ENCODE results near the gene FAM83D.

DNA sequence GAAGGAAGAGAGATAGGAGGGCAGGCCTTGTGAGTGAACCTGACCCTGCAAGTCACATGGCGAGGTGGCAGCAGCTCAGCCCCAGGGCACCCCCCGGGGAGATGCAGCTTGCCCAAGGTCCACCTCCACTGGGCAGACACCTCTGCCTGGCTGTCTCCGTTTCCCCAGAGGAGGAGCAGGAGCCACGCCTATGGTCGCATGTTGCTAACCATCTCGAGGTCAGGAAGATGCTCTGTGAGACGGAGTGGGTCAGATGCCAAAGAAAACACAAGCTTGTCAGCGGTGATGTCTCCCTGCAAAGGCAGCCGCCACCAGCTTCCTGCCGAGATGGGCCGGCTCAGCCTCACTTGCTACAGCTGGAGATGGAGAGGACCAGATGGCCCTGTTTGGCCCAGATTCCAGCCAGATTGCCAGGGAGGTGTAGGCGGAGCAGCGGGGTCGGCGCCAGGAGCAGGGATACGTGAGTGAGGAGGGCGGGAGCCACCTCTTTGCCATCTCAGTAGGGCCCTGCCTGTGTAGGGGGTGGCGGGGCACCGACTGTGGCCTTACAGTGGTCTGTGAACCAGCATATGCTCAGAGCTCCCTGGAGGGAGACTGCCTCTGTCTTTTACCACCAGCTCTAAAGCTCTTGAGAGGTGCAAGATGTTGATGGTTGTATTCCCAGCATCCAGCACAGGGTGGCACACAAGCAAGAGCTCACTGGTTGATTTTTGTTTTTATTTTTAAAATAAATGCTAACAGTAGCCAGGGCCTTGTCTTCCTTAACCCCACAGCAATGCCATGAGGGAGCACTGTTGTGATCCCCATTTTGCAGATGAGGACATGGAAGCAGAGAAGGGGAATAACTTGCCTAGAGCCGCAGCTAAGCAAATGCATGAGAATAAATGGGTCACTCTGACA, 42.9 kb upstream of the FAM83D start:
- TF ChIP-seq, protein P1, sequence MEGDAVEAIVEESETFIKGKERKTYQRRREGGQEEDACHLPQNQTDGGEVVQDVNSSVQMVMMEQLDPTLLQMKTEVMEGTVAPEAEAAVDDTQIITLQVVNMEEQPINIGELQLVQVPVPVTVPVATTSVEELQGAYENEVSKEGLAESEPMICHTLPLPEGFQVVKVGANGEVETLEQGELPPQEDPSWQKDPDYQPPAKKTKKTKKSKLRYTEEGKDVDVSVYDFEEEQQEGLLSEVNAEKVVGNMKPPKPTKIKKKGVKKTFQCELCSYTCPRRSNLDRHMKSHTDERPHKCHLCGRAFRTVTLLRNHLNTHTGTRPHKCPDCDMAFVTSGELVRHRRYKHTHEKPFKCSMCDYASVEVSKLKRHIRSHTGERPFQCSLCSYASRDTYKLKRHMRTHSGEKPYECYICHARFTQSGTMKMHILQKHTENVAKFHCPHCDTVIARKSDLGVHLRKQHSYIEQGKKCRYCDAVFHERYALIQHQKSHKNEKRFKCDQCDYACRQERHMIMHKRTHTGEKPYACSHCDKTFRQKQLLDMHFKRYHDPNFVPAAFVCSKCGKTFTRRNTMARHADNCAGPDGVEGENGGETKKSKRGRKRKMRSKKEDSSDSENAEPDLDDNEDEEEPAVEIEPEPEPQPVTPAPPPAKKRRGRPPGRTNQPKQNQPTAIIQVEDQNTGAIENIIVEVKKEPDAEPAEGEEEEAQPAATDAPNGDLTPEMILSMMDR (IDR thresholded peaks at IDR 0.05): no peak
- TF ChIP-seq, protein P2, sequence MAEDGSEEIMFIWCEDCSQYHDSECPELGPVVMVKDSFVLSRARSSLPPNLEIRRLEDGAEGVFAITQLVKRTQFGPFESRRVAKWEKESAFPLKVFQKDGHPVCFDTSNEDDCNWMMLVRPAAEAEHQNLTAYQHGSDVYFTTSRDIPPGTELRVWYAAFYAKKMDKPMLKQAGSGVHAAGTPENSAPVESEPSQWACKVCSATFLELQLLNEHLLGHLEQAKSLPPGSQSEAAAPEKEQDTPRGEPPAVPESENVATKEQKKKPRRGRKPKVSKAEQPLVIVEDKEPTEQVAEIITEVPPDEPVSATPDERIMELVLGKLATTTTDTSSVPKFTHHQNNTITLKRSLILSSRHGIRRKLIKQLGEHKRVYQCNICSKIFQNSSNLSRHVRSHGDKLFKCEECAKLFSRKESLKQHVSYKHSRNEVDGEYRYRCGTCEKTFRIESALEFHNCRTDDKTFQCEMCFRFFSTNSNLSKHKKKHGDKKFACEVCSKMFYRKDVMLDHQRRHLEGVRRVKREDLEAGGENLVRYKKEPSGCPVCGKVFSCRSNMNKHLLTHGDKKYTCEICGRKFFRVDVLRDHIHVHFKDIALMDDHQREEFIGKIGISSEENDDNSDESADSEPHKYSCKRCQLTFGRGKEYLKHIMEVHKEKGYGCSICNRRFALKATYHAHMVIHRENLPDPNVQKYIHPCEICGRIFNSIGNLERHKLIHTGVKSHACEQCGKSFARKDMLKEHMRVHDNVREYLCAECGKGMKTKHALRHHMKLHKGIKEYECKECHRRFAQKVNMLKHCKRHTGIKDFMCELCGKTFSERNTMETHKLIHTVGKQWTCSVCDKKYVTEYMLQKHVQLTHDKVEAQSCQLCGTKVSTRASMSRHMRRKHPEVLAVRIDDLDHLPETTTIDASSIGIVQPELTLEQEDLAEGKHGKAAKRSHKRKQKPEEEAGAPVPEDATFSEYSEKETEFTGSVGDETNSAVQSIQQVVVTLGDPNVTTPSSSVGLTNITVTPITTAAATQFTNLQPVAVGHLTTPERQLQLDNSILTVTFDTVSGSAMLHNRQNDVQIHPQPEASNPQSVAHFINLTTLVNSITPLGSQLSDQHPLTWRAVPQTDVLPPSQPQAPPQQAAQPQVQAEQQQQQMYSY (CRISPR knock-in tag; IDR thresholded peaks at IDR 0.05): no peak
